Right lobe of liver (tissue), 4 donors: ENCODE data around the gene CEBPZ.

ENCODE experiments used
- CTCF ChIP-seq, 4 donors: fragments of 200-600 bp in 3 of 4; fragments of 450-650 bp in 1 of 4; IDR thresholded peaks; one replicate each; pipeline versions ENCODE4 v1.5.1 to v1.8.0; 2016 to 2022; ENCODE audit warnings: antibody characterized with exemption in 4 of 4, mild to moderate bottlenecking in 2 of 4
- POLR2A ChIP-seq: fragments of 450-650 bp; IDR thresholded peaks from one replicate; pipeline ENCODE4 v1.6.1; 2017; ENCODE audit warnings: antibody characterized with exemption, mild to moderate bottlenecking
- donor health status: DM: no; HTN: no; CAD: no.
- donor health status: DM: no; HTN: no; CAD: no.
- donor health status: DM: no; HTN: yes; CAD: no.

GRCh38 chr2:37189452-37190153 lies 41.8 kb downstream of the CEBPZ start:
- no peak for TF ChIP-seq CTCF (IDR thresholded peaks at IDR 0.05)
- TF ChIP-seq POLR2A: no peak
